ENCODE measurements around the gene UBASH3B.

DNA sequence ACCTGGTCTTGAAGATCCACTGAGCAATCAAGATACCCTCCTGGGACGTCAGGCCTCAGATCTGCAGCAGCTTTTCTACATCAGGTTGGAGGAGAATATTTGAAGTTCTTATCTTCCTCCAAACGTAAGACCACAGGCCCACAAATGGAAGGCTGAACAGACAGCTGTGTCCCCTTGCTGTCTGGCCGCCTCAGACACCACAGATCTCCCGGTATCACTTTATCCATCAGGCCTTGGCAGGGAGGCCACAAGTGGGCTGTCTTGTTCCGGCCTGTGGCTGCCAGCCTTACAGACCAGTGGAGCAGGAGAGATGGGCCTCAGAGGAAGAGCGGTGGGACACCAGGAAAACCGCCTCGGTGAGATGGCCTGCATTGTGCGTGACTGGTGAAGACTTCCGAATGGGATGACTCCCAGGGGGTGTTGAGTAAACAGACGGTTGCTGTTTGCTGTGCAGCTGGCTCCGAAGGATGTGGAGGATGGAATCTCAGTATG lies 15.9 kb downstream of the UBASH3B start:
- TF ChIP-seq SMARCC2 (IDR thresholded peaks at IDR 0.05) (no peak), SIN3A (IDR thresholded peaks at IDR 0.05; ENCODE audit: borderline replicate concordance, low read depth, low read length) (no peak), KDM1A (CRISPR knock-in tag; IDR thresholded peaks at IDR 0.05) (no peak), POLR2AphosphoS5 (IDR thresholded peaks at IDR 0.05; ENCODE audit: low read depth, low read length) (no peak), BCL3 (CRISPR knock-in tag; IDR thresholded peaks at IDR 0.05) (no peak), FOXA1 (IDR thresholded peaks at IDR 0.05) (no peak), FOXA1 (CRISPR knock-in tag; IDR thresholded peaks at IDR 0.05) (no peak)
- TF ChIP-seq, protein P1, sequence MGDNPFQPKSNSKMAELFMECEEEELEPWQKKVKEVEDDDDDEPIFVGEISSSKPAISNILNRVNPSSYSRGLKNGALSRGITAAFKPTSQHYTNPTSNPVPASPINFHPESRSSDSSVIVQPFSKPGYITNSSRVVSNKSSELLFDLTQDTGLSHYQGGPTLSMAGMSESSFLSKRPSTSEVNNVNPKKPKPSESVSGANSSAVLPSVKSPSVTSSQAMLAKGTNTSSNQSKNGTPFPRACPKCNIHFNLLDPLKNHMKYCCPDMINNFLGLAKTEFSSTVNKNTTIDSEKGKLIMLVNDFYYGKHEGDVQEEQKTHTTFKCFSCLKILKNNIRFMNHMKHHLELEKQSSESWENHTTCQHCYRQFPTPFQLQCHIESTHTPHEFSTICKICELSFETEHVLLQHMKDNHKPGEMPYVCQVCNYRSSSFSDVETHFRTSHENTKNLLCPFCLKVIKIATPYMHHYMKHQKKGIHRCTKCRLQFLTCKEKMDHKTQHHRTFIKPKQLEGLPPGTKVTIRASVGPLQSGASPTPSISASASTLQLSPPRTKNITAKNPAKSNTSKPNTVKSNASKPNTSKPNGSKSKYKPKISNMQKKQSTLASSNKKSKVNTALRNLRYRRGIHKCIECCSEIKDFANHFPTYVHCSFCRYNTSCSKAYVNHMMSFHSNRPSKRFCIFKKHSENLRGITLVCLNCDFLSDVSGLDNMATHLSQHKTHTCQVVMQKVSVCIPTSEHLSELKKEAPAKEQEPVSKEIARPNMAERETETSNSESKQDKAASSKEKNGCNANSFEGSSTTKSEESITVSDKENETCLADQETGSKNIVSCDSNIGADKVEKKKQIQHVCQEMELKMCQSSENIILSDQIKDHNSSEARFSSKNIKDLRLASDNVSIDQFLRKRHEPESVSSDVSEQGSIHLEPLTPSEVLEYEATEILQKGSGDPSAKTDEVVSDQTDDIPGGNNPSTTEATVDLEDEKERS (CRISPR knock-in tag; IDR thresholded peaks at IDR 0.05) = no peak
- TF ChIP-seq, protein P2, sequence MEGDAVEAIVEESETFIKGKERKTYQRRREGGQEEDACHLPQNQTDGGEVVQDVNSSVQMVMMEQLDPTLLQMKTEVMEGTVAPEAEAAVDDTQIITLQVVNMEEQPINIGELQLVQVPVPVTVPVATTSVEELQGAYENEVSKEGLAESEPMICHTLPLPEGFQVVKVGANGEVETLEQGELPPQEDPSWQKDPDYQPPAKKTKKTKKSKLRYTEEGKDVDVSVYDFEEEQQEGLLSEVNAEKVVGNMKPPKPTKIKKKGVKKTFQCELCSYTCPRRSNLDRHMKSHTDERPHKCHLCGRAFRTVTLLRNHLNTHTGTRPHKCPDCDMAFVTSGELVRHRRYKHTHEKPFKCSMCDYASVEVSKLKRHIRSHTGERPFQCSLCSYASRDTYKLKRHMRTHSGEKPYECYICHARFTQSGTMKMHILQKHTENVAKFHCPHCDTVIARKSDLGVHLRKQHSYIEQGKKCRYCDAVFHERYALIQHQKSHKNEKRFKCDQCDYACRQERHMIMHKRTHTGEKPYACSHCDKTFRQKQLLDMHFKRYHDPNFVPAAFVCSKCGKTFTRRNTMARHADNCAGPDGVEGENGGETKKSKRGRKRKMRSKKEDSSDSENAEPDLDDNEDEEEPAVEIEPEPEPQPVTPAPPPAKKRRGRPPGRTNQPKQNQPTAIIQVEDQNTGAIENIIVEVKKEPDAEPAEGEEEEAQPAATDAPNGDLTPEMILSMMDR (CRISPR knock-in tag; IDR thresholded peaks at IDR 0.05) = no peak

All from HepG2 (cell line).